Transverse colon (tissue), 4 donors: ENCODE results near the gene S100A16. TPM values are rescaled to one million over a fixed set of nuclear protein-coding genes. Genes with fewer than 3 reads are reported as not detected.
"Not testable (repeated sequence)": the region's sequence is repeated elsewhere in the genome, so short reads cannot be mapped to it uniquely, and the experiment has no call there.

ENCODE experiments used
- DNase-seq: peaks from one replicate; pipeline ENCODE4 v3.0.0-alpha.2; 2019
- H3K27ac ChIP-seq, 4 donors: fragments of 200-600 bp; sonication (generic); 2 replicates each; pipeline ENCODE4 v1.5.1; 2016 to 2018; ENCODE audit warnings: inconsistent platforms in 4 of 4
- H3K27me3 ChIP-seq: fragments of 200-600 bp; sonication (generic); 2 replicates; pipeline ENCODE4 v1.5.1; 2017; ENCODE audit warnings: inconsistent platforms
- H3K36me3 ChIP-seq, 4 donors: fragments of 200-600 bp; sonication (generic); 2 replicates each; pipeline ENCODE4 v1.5.1; 2017 to 2019; ENCODE audit warnings: inconsistent platforms in 4 of 4
- H3K4me1 ChIP-seq, 4 donors: fragments of 200-600 bp; sonication (generic); 2 replicates each; pipeline ENCODE4 v1.5.1; 2017 to 2020; ENCODE audit warnings: inconsistent platforms in 4 of 4
- H3K4me3 ChIP-seq, 4 donors: fragments of 200-600 bp; sonication (generic); 1 replicate in 1 of 4; 2 replicates in 3 of 4; pipeline versions ENCODE4 v1.5.1 to v1.6.1; 2017 to 2019; ENCODE audit warnings: inconsistent platforms in 4 of 4
- H3K9me3 ChIP-seq, 2 donors: fragments of 200-600 bp; sonication (generic); 2 replicates each; pipeline ENCODE4 v1.5.1; 2017 to 2019; ENCODE audit warnings: inconsistent platforms in 2 of 2
- CTCF ChIP-seq, 5 experiments: fragments of 200-600 bp in 3 of 5; fragments of 450-650 bp in 2 of 5; sonication (generic) in 3 of 5; IDR thresholded peaks; 1 replicate in 2 of 5; 2 replicates in 3 of 5; pipeline ENCODE4 v1.5.1; 2016 to 2017; ENCODE audit warnings: antibody characterized with exemption in 5 of 5, inconsistent platforms in 3 of 5, mild to moderate bottlenecking in 2 of 5, moderate library complexity in 1 of 5
- EP300 ChIP-seq: sonication (generic); formaldehyde crosslinking; IDR thresholded peaks from one replicate; pipeline ENCODE4 v1.6.1; 2017; ENCODE audit warnings: antibody characterized with exemption, low read depth
- POLR2A ChIP-seq: fragments of 450-650 bp; IDR thresholded peaks from one replicate; pipeline ENCODE4 v1.6.1; 2016; ENCODE audit warnings: antibody characterized with exemption, mild to moderate bottlenecking, moderate library complexity
- POLR2AphosphoS5 ChIP-seq, 3 donors: sonication (generic); formaldehyde crosslinking; IDR thresholded peaks; one replicate each; pipeline ENCODE4 v1.6.1; 2016; ENCODE audit warnings: antibody characterized with exemption in 3 of 3
- WGBS, 2 donors: methylation state at CpG; one replicate each; pipeline ENCODE4 v1.1.5; 2018; ENCODE audit warnings: low coverage in 1 of 2; 5-methylcytosine and 5-hydroxymethylcytosine counted together
- in situ Hi-C, 4 donors: fragments of 200-750 bp; cut with MboI; loops; one replicate each; pipeline versions ENCODE4 v1.15.0 to v1.15.1; 2017; ENCODE audit warnings: low sequenced_read_pairs in 3 of 4, low pct_ligation_motif_present in 1 of 4, low pct_unique_long_range_greater_than_20kb in 1 of 4
- intact Hi-C: fragments of 100-400 bp; cut with DNase I; formaldehyde crosslinking; loops from one replicate; pipeline ENCODE4 v1.15.1; 2023; ENCODE audit warnings: low total_unique reads
- total RNA-seq, 4 donors: library from RNA; depleted of rRNA; stranded (reverse); fragments of >200 nt; gene quantifications; one replicate each; pipeline ENCODE4 v1.1.0, GENCODE V29; 2016

Gene S100A16
- total RNA-seq, 4 donors from 2014 or later, result 181 to 223 (median 196) TPM

DNA sequence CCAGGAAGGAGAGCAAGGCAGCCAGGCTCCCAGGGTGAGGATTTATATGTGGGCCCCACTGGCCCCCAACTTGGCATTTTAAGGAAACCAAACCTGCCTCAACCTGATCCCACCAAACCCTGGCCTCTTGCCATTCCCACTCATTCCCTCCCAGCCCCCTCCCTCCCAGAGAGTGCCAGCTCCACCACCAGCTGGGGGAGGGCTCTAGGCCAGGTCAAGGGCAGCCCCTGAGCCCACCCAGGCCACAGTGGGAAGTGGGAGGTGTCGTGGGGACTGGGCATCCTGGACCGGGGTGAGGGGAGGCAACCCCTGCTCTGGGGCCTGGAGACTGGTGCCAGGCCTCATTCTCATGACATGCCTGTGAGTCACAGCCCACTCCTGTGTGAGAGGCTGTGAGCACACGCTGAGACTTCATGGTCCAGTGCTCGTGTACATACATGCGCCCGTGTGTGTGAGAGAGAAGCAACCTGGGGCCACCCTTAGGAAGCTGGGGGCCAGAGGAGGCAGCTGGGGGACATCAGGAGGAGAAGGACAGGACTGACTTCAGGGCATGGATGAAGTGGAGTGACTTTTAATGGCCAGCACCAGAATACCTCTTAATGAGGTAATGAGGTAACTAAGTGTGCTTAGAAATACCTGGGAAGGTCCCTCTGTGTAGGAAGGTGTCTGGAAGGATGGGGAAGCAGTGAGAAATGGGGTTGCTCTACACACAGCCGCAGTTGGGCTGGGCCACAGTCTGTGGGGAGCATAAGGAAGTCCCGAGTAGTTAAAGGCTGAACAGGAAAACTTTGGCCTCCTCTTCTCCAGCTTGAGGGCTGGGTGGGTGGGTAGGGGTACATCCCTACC lies 47.2 kb downstream of the S100A16 start, which contains the start of gene S100A2:
TSS of gene S100A2 (minus strand) at position 316 of the 846 bp plus-strand sequence. CDS start 1,967 bp downstream, outside the sequence.
- WGBS, 2 donors, result 54% methylated on average over 7 of the region's 8 CpGs; no CpG with 5 or more reads in 1 of the 2 donors
- peak; percentile 55 for DNase-seq
- Histone ChIP-seq H3K4me1 (peaks cover 30 to 43% (median 35%) of the 10 kb centered on the region in 4 donors), H3K36me3 (no peaks in the 10 kb centered on the region), H3K9me3 (no peaks in the 10 kb centered on the region), H3K27ac (peak within 1 kb of the TSS; percentile 93 to 97 (median 94)), H3K4me3 (no peak within 1 kb of the TSS), H3K27me3 (no peaks in the 10 kb centered on the region)
- in situ Hi-C loops, result loop anchor here in 2 of 4 donors (5.0 kb wide), 1 partner anchor 53 kb away; no protein-coding TSS in a partner anchor
- intact Hi-C loops, result loop anchor here (5.0 kb wide), 1 partner anchor 53 kb away; no protein-coding TSS in a partner anchor
- TF ChIP-seq CTCF (IDR thresholded peaks at IDR 0.05) (no peak), POLR2AphosphoS5 (IDR thresholded peaks at IDR 0.05) (peak in 2 of 3 donors; percentile 27 to 62), EP300 (no peak)

- WGBS, 2 donors, result 90% methylated on average over 7 of the region's 7 CpGs; no CpG with 5 or more reads in 1 of the 2 donors
- H3K27ac ChIP-seq, result no peak overlapping the region
Measured at GRCh38 chr1:153563991-153564390, 48.9 kb downstream of the S100A16 start.

DNA sequence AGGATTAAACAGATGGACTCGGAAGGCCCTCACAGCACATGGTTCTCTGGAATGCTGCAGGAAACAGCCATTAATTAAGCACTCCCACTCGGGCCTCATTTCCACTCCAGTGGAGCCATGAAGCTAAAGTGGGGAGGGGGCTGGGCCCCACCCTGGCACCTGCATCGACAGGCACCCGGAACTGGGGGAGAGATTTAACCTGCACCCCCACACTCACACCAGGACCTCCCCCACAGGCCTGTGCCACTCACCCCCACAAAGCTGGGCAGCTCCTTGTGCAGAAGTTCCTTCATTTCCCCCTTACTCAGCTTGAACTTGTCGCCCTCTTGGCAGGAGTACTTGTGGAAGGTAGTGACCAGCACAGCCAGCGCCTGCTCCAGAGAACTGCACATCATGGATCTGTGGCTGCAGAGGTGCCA lies 49.4 kb downstream of the S100A16 start:
- Histone ChIP-seq H3K27ac (no peak overlapping the region), H3K9me3 (no peaks in the 10 kb centered on the region), H3K4me1 (peaks cover 30 to 37% (median 33%) of the 10 kb centered on the region in 4 donors), H3K4me3 (no peak overlapping the region), H3K36me3 (no peaks in the 10 kb centered on the region), H3K27me3 (no peaks in the 10 kb centered on the region)
- DNase-seq, result no peak
- in situ Hi-C loops, result no loop called here
- 82 to 100% methylated on average over 1 to 6 of the region's 6 CpGs for WGBS, 2 donors
- TF ChIP-seq POLR2A (no peak), EP300 (no peak)
- intact Hi-C loops, result no loop called here

More at GRCh38 chr1:153563991-153564390, 48.9 kb downstream of the S100A16 start:
- H3K4me3 ChIP-seq, result no peak overlapping the region
- H3K4me1 ChIP-seq, result peaks cover 30 to 42% (median 35%) of the 10 kb centered on the region in 4 donors
- no peak for DNase-seq
- no peak for TF ChIP-seq EP300
- no peak for TF ChIP-seq POLR2A
- TF ChIP-seq POLR2AphosphoS5 (IDR thresholded peaks at IDR 0.05), result no peak
- TF ChIP-seq CTCF (IDR thresholded peaks at IDR 0.05), result no peak
- H3K27me3 ChIP-seq, result no peaks in the 10 kb centered on the region
- in situ Hi-C loops, result no loop called here
- no peaks in the 10 kb centered on the region for H3K9me3 ChIP-seq
- intact Hi-C loops, result no loop called here
- no peaks in the 10 kb centered on the region for H3K36me3 ChIP-seq

- H3K4me3 ChIP-seq, in situ Hi-C loops, H3K36me3 ChIP-seq, H3K9me3 ChIP-seq, H3K27me3 ChIP-seq, H3K27ac ChIP-seq, DNase-seq, intact Hi-C loops: not testable (repeated sequence)
- peaks cover 15 to 22% (median 19%) of the 10 kb centered on the region in 4 donors for H3K4me1 ChIP-seq
- 76 to 95% methylated on average over 2 to 3 of the region's 3 CpGs for WGBS, 2 donors
Measured at GRCh38 chr1:153562021-153562420, 50.9 kb downstream of the S100A16 start.

- intact Hi-C loops, result no loop called here
- Histone ChIP-seq H3K27ac (no peak overlapping the region), H3K27me3 (no peaks in the 10 kb centered on the region), H3K36me3 (no peaks in the 10 kb centered on the region), H3K4me1 (peaks cover 11 to 17% (median 14%) of the 10 kb centered on the region in 4 donors), H3K9me3 (no peaks in the 10 kb centered on the region), H3K4me3 (no peak overlapping the region)
- in situ Hi-C loops, result no loop called here
- WGBS, 2 donors, result 94% methylated on average over 3 of the region's 3 CpGs; no CpG with 5 or more reads in 1 of the 2 donors
- TF ChIP-seq POLR2A (no peak), POLR2AphosphoS5 (IDR thresholded peaks at IDR 0.05) (no peak), CTCF (IDR thresholded peaks at IDR 0.05) (no peak), EP300 (no peak)
- DNase-seq, result no peak
Measured at GRCh38 chr1:153561466-153561985, 51.4 kb downstream of the S100A16 start.
